AG04450 (cell line): Measurements from ENCODE around the gene SEMA5B. TPM values are rescaled to one million over a fixed set of nuclear protein-coding genes. Genes with fewer than 3 reads are reported as not detected.

Source experiments
- CTCF ChIA-PET: fragments of 300-600, 350-600 bp; formaldehyde crosslinking; extraction: SDS; loops from one replicate; lab custom pipeline; 2022; ENCODE audit warnings: antibody characterized with exemption, inconsistent platforms; lab: Charles Lee
- POLR2A ChIA-PET: fragments of 350-600 bp; formaldehyde crosslinking; extraction: SDS; loops from one replicate; lab custom pipeline; 2021; ENCODE audit warnings: antibody characterized with exemption, inconsistent platforms; lab: Yijun Ruan, JAX
- DNase-seq: peaks from one replicate; pipeline ENCODE4 v3.0.0-alpha.2; 2011; ENCODE audit warnings: low read depth, low spot score
- H3K27ac ChIP-seq: one replicate; pipeline ENCODE4 v1.5.1; 2012; ENCODE audit warnings: low read depth, low read length, control low read depth
- H3K27me3 ChIP-seq: one replicate; pipeline ENCODE4 v1.6.0; 2012; ENCODE audit warnings: low read length; ENCODE audit not compliant: control insufficient read depth, insufficient read depth
- H3K4me3 ChIP-seq: 2 replicates; pipeline ENCODE4 v1.5.1; 2011; ENCODE audit warnings: mild to moderate bottlenecking, low read depth, low read length, control low read depth
- H3K9me3 ChIP-seq: 2 replicates; pipeline ENCODE4 v1.5.1; 2012; ENCODE audit warnings: low read length; ENCODE audit not compliant: control insufficient read depth, insufficient read depth
- polyA plus RNA-seq: library from polyadenylated mRNA; depleted of rRNA; stranded (reverse); fragments of >200 nt; gene quantifications from 2 replicates; pipeline ENCODE4 v1.2.3, GENCODE V29; 2011
- TF ChIP-seq, protein P1 (sequence below): IDR thresholded peaks from 2 replicates; pipeline ENCODE4 v1.5.1; 2011; ENCODE audit warnings: low read depth, low read length, control low read depth, inconsistent platforms

The SEMA5B gene
- polyA plus RNA-seq, 1 experiment, result not detected

- ChIA-PET CTCF (no interaction called here), POLR2A (no interaction called here)
- Histone ChIP-seq H3K27me3 (no peaks in the 10 kb centered on the region), H3K27ac (no peak overlapping the region), H3K4me3 (no peak overlapping the region), H3K9me3 (no peaks in the 10 kb centered on the region)
- DNase-seq, result no peak
- TF ChIP-seq, protein P1, sequence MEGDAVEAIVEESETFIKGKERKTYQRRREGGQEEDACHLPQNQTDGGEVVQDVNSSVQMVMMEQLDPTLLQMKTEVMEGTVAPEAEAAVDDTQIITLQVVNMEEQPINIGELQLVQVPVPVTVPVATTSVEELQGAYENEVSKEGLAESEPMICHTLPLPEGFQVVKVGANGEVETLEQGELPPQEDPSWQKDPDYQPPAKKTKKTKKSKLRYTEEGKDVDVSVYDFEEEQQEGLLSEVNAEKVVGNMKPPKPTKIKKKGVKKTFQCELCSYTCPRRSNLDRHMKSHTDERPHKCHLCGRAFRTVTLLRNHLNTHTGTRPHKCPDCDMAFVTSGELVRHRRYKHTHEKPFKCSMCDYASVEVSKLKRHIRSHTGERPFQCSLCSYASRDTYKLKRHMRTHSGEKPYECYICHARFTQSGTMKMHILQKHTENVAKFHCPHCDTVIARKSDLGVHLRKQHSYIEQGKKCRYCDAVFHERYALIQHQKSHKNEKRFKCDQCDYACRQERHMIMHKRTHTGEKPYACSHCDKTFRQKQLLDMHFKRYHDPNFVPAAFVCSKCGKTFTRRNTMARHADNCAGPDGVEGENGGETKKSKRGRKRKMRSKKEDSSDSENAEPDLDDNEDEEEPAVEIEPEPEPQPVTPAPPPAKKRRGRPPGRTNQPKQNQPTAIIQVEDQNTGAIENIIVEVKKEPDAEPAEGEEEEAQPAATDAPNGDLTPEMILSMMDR, result no peak
Measured at GRCh38 chr3:122880624-122881023, 146.9 kb downstream of the SEMA5B start.

GRCh38 chr3:122880173-122880572, 147.4 kb downstream of the SEMA5B start:
- Histone ChIP-seq H3K9me3 (no peaks in the 10 kb centered on the region), H3K4me3 (no peak overlapping the region), H3K27me3 (no peaks in the 10 kb centered on the region), H3K27ac (no peak overlapping the region)
- CTCF ChIA-PET, result no interaction called here
- TF ChIP-seq, protein P1, result no peak
- POLR2A ChIA-PET, result no interaction called here
- DNase-seq, result no peak

DNA sequence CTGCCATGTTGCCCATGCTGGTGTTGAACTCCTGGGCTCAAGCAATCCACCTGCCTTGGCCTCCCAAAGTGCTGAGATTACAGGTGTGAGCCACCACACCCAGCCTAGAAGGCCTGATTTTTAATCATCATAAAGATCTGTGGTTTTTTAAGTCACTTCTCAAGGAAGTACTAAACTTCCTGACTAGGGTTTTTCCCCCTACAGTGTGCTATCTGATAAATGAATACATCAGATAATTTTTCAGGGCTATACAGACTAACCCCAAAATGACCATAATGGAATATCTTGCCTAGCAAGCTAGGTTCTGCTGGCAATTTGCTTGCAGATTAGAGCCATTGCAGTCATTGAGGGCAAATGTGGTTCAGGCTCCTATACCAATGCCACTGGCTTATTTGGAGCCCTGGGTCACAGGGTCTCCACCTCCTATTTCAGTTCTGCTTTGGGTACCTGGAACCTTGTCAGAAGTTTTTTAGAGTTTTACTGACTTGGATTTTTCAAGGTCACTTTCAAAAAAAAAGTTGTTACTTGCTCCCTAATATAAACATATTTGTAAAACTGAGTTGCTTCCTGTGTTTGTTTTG, 151.9 kb downstream of the SEMA5B start:
- DNase-seq, result no peak
- CTCF ChIA-PET, result no interaction called here
- H3K9me3 ChIP-seq, result no peaks in the 10 kb centered on the region
- H3K4me3 ChIP-seq, result no peak overlapping the region
- POLR2A ChIA-PET, result no interaction called here
- H3K27ac ChIP-seq, result no peak overlapping the region
- TF ChIP-seq, protein P1, result no peak
- no peaks in the 10 kb centered on the region for H3K27me3 ChIP-seq

- Histone ChIP-seq H3K4me3 (no peak overlapping the region), H3K27ac (no peak overlapping the region), H3K9me3 (no peaks in the 10 kb centered on the region), H3K27me3 (no peaks in the 10 kb centered on the region)
- TF ChIP-seq, protein P1, result no peak
- no peak for DNase-seq
- ChIA-PET POLR2A (no interaction called here), CTCF (interaction anchor here (0.8 kb wide), 1 partner anchor 69 kb away, joined by 3 read pairs; no protein-coding TSS in a partner anchor)
Measured at GRCh38 chr3:122873741-122874515, 153.6 kb downstream of the SEMA5B start.

GRCh38 chr3:122868322-122868721, 159.2 kb downstream of the SEMA5B start:
- H3K4me3 ChIP-seq, result no peak overlapping the region
- H3K9me3 ChIP-seq, result no peaks in the 10 kb centered on the region
- H3K27ac ChIP-seq, result no peak overlapping the region
- ChIA-PET POLR2A (no interaction called here), CTCF (no interaction called here)
- no peak for DNase-seq
- TF ChIP-seq, protein P1, result no peak
- no peaks in the 10 kb centered on the region for H3K27me3 ChIP-seq
